NCI-H1417 treated with DMSO at 0.1 percent for 48 hours (cell line): ENCODE measurements around the gene TEX261.
A peak's percentile ranks its signal among the peaks of the same experiment; 100 is the strongest.
"Not testable (repeated sequence)": the region's sequence is repeated elsewhere in the genome, so short reads cannot be mapped to it uniquely, and the experiment has no call there.

Experiments
- DNase-seq: peaks from one replicate; lab custom pipeline; 2025; lab: John Stamatoyannopoulos, UW

TEX261 gene

GRCh38 chr2:70994699-70995425 is at the start of gene TEX261:
TEX261 (minus strand) TSS chr2:70994873; CDS start chr2:70994757, 116 bp downstream.
- DNase-seq, result peak; percentile 38

DNA sequence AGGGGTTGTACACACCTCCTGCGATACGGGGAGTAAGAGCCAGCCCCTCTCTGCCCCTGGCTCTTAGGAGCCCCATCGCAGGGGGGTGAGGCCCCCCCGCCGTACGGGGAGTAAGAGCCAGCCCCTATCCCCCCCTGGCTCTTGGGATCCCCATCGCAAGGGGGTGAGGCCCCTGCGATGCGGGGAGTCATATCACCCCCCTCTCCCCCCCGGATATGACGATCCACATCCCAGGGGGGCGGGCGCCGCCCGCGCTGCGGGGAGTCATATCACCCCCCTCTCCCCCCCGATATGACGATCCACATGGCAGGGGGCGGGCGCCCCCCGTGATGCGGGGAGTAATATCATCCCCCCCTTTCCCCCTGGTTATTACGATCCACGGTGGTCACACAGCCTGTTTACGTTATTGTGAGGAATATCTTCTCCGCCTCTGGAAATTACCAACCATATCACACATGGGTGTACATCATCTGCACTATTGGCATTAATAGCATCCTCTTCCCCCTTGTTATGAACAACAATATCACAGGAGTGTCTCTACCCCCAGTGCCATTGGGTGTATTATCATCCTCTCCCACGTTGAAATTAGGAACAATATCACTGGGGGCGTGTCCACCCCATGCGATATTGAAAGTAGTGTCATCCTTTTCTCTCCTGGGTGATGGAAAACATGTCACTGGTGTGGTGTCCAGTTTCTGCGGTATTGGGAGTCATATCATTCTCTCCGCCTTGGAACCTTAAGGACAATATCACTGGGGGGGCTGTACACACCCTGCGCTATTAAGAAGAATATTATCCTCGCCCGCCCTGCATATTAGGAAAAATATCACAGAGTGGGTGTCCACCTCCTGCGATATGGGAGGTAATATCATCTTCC is 49.1 kb upstream of the TEX261 start:
- no peak for DNase-seq

- DNase-seq, result no peak
Measured at GRCh38 chr2:71042287-71042686, 47.6 kb upstream of the TEX261 start.

GRCh38 chr2:71036296-71036695 is 41.6 kb upstream of the TEX261 start:
- DNase-seq, result not testable (repeated sequence)

DNA sequence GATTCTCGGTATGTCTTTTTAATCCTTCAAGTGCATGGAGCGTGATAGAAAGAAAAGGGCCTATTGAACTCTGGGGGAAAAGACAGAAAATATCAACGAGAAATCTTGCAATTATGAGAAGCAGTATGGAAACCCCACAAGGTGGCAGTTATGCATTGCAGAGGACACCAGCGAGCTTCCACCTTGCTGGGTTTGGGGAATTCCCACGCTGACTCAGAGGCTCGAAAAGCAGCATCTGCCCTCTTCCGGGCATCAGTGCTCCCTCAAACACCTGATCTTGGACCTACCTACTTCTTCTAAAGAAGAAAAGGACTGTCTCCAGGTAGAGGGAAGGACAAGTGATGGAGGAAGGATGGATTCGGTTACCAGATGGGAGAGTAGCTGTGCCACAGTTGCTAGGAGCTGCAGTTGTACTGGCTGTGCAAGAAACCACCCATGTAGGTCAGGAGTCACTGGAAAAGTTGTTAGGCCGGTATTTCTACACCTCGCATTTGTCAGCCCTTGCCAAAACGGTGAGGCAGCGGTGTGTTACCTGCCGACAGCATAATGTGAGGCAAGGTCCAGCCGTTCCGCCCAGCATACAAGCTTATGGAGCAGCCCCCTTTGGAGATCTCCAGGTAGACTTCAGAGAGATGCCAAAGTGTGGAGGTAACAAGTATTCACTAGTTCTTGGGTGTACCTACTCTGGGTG is 29.0 kb upstream of the TEX261 start:
- DNase-seq, result not testable (repeated sequence)

GRCh38 chr2:71021394-71021793 is 26.7 kb upstream of the TEX261 start:
- DNase-seq, result not testable (repeated sequence)

DNA sequence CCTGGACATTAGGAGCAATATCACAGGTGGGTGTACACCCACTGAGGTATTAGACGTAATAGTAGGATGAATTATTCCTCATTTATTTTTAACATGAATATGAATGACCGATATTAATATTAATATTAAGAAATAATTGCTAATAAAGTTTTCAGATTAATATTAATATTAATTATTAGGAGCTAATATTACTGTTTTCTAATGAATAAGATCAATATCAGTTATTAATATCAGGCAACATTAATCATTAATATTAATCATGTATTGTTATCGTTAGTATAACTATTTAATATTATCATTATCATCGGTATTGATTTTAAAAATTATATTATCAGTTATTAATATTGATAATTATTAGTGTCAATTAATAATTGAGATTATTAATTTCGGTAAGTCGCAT is 25.3 kb upstream of the TEX261 start:
- DNase-seq, result not testable (repeated sequence)

GRCh38 chr2:71018625-71019024 is 24.0 kb upstream of the TEX261 start:
- no peak for DNase-seq

DNA sequence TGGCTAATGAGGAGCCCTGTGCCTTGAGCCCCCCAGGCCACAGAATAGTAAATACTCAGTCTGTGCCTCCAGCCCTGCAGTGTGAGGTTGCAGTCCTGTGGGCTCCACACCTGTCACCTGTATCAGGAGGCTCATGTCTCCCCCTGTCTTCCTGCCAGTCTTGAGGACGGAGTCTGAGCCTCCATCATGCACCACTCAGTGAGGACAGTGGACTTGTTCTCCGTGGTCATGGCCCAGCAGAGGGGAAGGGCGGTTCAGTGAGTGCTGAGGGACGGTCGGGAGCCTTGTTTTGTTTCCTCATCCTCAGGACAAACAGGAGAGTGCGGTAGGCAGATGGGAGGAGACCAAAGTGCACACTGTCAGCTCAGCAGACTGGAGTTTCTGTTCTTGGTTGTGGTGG is 17.1 kb upstream of the TEX261 start:
- DNase-seq, result not testable (repeated sequence)

GRCh38 chr2:71008342-71008741 is 13.7 kb upstream of the TEX261 start:
- no peak for DNase-seq

DNA sequence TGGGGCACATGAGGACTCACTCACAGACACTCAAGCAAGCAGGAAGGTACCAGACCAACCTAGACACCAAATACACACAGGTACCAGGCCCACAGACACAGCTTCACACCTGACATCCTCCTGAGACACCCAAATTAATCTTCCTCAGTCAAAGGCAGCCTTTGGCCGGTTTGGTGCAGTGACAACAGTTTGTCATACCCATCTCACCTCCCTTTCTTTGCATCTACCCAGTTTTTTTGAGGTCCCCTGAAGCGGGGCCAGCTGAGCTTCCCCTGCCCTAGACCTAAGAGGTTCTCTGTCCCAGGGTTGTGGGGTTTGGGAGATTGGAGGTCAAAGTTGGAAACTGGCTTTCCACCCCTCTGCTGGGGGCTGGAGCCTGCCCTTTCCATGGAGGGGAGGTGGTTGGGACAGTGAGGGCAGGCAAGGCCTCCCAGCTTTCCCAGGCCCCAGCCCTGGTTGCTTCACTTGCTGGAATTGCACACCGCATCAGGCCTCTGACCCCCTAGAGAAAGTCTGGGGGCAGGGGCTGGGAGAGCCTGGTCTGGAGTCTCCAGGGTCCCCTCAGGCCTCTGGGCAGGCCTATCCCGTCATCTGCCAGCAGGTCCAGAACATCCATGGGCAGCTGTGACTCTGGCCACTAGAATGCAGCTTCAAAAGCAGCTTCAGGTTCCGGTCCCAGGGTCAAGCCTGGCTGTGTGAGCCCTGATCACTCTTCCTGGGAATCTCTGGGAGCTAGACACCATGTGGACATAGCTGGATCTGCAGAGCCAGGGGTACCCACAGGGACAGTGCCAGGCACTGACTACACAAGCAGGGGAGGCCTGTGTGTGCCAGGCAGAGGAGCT is 12.5 kb upstream of the TEX261 start:
- DNase-seq, result no peak

DNA sequence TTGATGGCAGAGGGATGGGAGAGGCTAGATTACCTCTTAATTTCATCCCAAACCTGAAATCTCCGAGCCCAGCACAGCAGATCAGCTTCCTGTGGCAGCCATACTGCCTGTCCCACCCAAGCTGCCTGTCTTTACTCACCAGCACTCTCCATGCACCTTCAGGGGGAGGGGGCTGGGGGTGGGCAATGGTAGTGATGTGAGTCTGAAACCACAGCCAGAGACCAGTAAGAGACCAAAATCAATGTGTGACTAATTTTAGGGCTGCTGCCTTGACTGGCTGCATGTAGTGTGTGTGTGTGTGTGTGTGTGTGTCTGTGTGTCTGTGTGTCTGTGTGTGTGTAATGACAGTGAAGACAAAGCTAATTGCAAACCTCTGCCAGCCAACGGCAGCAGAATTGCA is 11.7 kb upstream of the TEX261 start:
- DNase-seq, result no peak

- DNase-seq, result no peak
Measured at GRCh38 chr2:71005271-71006202, 10.9 kb upstream of the TEX261 start.

- no peak for DNase-seq
Measured at GRCh38 chr2:71004857-71005256, 10.2 kb upstream of the TEX261 start.

GRCh38 chr2:71003966-71004755 is 9.5 kb upstream of the TEX261 start:
- DNase-seq, result no peak

DNA sequence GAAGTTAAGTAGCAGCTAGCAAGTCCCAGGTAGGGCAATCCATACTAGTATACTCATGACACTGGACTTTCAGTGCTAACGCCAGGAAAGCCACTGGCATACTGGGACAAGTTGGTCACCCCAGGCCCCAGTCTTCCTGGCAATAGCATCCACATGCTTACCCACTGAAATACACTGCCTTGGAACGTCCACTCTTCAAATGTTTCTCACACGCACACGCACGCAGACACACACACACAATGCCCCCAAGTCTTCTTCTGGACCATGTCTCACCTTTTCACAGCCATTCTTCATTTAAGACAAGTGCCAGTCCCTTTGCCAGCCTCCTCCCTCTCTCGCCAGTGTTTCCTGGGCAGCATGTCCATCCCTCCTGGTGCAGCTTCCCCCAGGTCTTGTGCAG is 8.7 kb upstream of the TEX261 start:
- DNase-seq, result no peak

- peak; percentile 48 for DNase-seq
Measured at GRCh38 chr2:71001981-71002570, 7.4 kb upstream of the TEX261 start.

GRCh38 chr2:71001592-71001927 is 6.9 kb upstream of the TEX261 start:
- DNase-seq, result no peak
